HepG2 (cell line): ENCODE results near the gene ZPBP. TPM values are rescaled to one million over a fixed set of nuclear protein-coding genes. Genes with fewer than 3 reads are reported as not detected.

Experiments used
- ATAC-seq: fragments of 200-7000 bp; cut with Tn5 transposase; 3 replicates; pipeline ENCODE4 v1.9.1; 2020; ENCODE audit warnings: mild to moderate bottlenecking, moderate library complexity
- BruUV-seq: library from RNA; stranded (reverse); fragments of 400-500 nt; replicated peaks from 2 replicates; lab custom pipeline; 2021; lab: Mats Ljungman, UMichigan
- CTCF ChIA-PET: fragments of 300-600 bp; formaldehyde crosslinking; extraction: SDS; loops from one replicate; lab custom pipeline; 2021; ENCODE audit warnings: low total read pairs, inconsistent platforms, low intra/inter-chr PET ratio; lab: Yijun Ruan, JAX
- POLR2A ChIA-PET: fragments of 350-600 bp; sonication (Branson Sonifier 250); formaldehyde crosslinking; loops from one replicate; lab custom pipeline; 2020; ENCODE audit warnings: antibody characterized with exemption, inconsistent platforms; lab: Yijun Ruan, JAX
- DNase-seq: peaks from one replicate; pipeline ENCODE4 v3.0.0-alpha.2; 2015; ENCODE audit warnings: low spot score
- FAIRE-seq: peaks from 3 replicates; lab custom pipeline; 2011; peaks lifted over from hg19 to GRCh38; lab: Jason Lieb, UNC
- H2AFZ ChIP-seq: one replicate; pipeline ENCODE4 v1.6.1; 2011; ENCODE audit warnings: low read length, inconsistent platforms
- H3K27ac ChIP-seq: fragments of 300-600 bp; 3 replicates; pipeline ENCODE4 v1.8.0; 2011; ENCODE audit warnings: mixed run types, mild to moderate bottlenecking, mixed read lengths, low read length, inconsistent platforms; ENCODE audit not compliant: insufficient read depth; ENCODE audit errors: extremely low read length
- H3K27me3 ChIP-seq, 2 experiments: fragments of 200-600 bp in 1 of 2; 2 replicates in 1 of 2; 3 replicates in 1 of 2; pipeline versions ENCODE4 v1.6.0 to v1.8.0; 2011; ENCODE audit warnings: low read length in 2 of 2, mild to moderate bottlenecking in 2 of 2, moderate library complexity in 2 of 2, inconsistent platforms in 1 of 2; ENCODE audit not compliant: insufficient read depth in 2 of 2, control insufficient read depth in 1 of 2
- H3K36me3 ChIP-seq, 2 experiments: fragments of 200-600 bp in 1 of 2; replicated peaks in 1 of 2; 2 replicates in 1 of 2; 3 replicates in 1 of 2; pipeline versions ENCODE4 v1.5.1 to v1.8.0; 2011; ENCODE audit warnings: low read length in 2 of 2, inconsistent platforms in 1 of 2; ENCODE audit not compliant: insufficient read depth in 2 of 2, control insufficient read depth in 1 of 2
- H3K4me1 ChIP-seq: 2 replicates; pipeline ENCODE4 v1.5.1; 2012; ENCODE audit warnings: low read length, inconsistent platforms; ENCODE audit not compliant: insufficient read depth
- H3K4me2 ChIP-seq: 2 replicates; pipeline ENCODE4 v1.6.0; 2011; ENCODE audit warnings: low read depth, low read length, inconsistent platforms
- H3K4me3 ChIP-seq, 3 experiments: fragments of 200-600 bp in 1 of 3; sonication (generic), shearing (Covaris generic) in 1 of 3; replicated peaks in 1 of 3; 2 replicates each; pipeline ENCODE4 v1.5.1; 2011 to 2016; ENCODE audit warnings: low read length in 3 of 3, inconsistent platforms in 2 of 3, low read depth in 2 of 3, mild to moderate bottlenecking in 2 of 3, control low read depth in 1 of 3, mixed read lengths in 1 of 3; ENCODE audit not compliant: insufficient read depth in 1 of 3
- H3K79me2 ChIP-seq: one replicate; pipeline ENCODE4 v1.6.1; 2011; ENCODE audit warnings: low read length, inconsistent platforms; ENCODE audit not compliant: insufficient read depth
- H3K9ac ChIP-seq: 2 replicates; pipeline ENCODE4 v1.6.0; 2011; ENCODE audit warnings: mild to moderate bottlenecking, low read depth, low read length, inconsistent platforms; ENCODE audit not compliant: insufficient read depth
- H3K9me3 ChIP-seq: 2 replicates; pipeline ENCODE4 v1.5.1; 2012; ENCODE audit warnings: mild to moderate bottlenecking, low read length
- H4K20me1 ChIP-seq: 2 replicates; pipeline ENCODE4 v1.6.0; 2011; ENCODE audit warnings: inconsistent platforms, mild to moderate bottlenecking, low read length, moderate library complexity; ENCODE audit not compliant: insufficient read depth
- ATF7-NPFF ChIP-seq: sonication (generic); formaldehyde crosslinking; IDR thresholded peaks from 2 replicates; pipeline ENCODE4 v1.8.1; 2023; ENCODE audit warnings: mild to moderate bottlenecking, low read depth, missing genetic modification reagents, moderate library complexity
- FOXC1 ChIP-seq: sonication (generic); formaldehyde crosslinking; IDR thresholded peaks from 2 replicates; pipeline ENCODE4 v1.8.0; 2022; ENCODE audit warnings: mild to moderate bottlenecking, missing genetic modification reagents, borderline replicate concordance
- JUND ChIP-seq: sonication (generic); formaldehyde crosslinking; IDR thresholded peaks from 2 replicates; pipeline ENCODE4 v1.8.0; 2022; ENCODE audit warnings: mild to moderate bottlenecking, missing genetic modification reagents
- KLF6 ChIP-seq: IDR thresholded peaks from 2 replicates; pipeline ENCODE4 v1.8.0; 2016; ENCODE audit warnings: missing biosample characterization, missing genetic modification reagents
- MAF1 ChIP-seq: sonication (generic); formaldehyde crosslinking; IDR thresholded peaks from 2 replicates; pipeline ENCODE4 v1.5.0; 2020; ENCODE audit warnings: missing genetic modification reagents, borderline replicate concordance
- SP5 ChIP-seq: IDR thresholded peaks from 2 replicates; pipeline ENCODE4 v1.6.1; 2016; ENCODE audit warnings: low read depth, borderline replicate concordance
- TOPORS ChIP-seq: sonication (generic); formaldehyde crosslinking; IDR thresholded peaks from 2 replicates; pipeline ENCODE4 v1.8.0; 2023; ENCODE audit warnings: mild to moderate bottlenecking, missing genetic modification reagents
- TRIM24 ChIP-seq: sonication (generic); formaldehyde crosslinking; IDR thresholded peaks from 2 replicates; pipeline ENCODE4 v1.8.0; 2022; ENCODE audit warnings: mild to moderate bottlenecking, missing genetic modification reagents
- YEATS2 ChIP-seq: sonication (generic); formaldehyde crosslinking; IDR thresholded peaks from 2 replicates; pipeline ENCODE4 v1.4.0; 2020; ENCODE audit warnings: missing genetic modification reagents, borderline replicate concordance
- ZFP82 ChIP-seq: sonication (generic); formaldehyde crosslinking; IDR thresholded peaks from 2 replicates; pipeline ENCODE4 v1.5.1; 2020; ENCODE audit warnings: mild to moderate bottlenecking, missing genetic modification reagents, borderline replicate concordance
- ZMAT3 ChIP-seq: sonication (generic); formaldehyde crosslinking; conservative IDR thresholded peaks from 2 replicates; pipeline ENCODE4 v1.7.0; 2021; ENCODE audit warnings: missing genetic modification reagents
- ZNF260 ChIP-seq: sonication (generic); formaldehyde crosslinking; IDR thresholded peaks from 2 replicates; pipeline ENCODE4 v1.4.0; 2020; ENCODE audit warnings: missing genetic modification reagents, low read depth, mild to moderate bottlenecking, borderline replicate concordance
- ZNF431 ChIP-seq: sonication (generic); formaldehyde crosslinking; IDR thresholded peaks from 2 replicates; pipeline ENCODE4 v1.9.0; 2022; ENCODE audit warnings: missing genetic modification reagents, low read depth, mild to moderate bottlenecking, borderline replicate concordance
- ZNF432 ChIP-seq: sonication (generic); formaldehyde crosslinking; IDR thresholded peaks from 2 replicates; pipeline ENCODE4 v1.5.0; 2020; ENCODE audit warnings: missing genetic modification reagents, mild to moderate bottlenecking, borderline replicate concordance
- WGBS: methylation state at CpG from one replicate; pipeline ENCODE4 v1.1.6; 2017; ENCODE audit warnings: low lambda C conversion rate; 5-methylcytosine and 5-hydroxymethylcytosine counted together
- in situ Hi-C: cut with HindIII; loops from 2 replicates; pipeline ENCODE4 v1.10.0; 2017; ENCODE audit warnings: low pct_unique_long_range_greater_than_20kb; ENCODE audit not compliant: extremely low pct_ligation_motif_present
- intact Hi-C: fragments of 100-400 bp; cut with micrococcal nuclease; formaldehyde crosslinking; loops from one replicate; pipeline ENCODE4 v1.10.0; 2022; ENCODE audit not compliant: unreplicated experiment
- polyA plus RNA-seq, 8 experiments: library from polyadenylated mRNA; depleted of rRNA in 3 of 8; stranded (reverse) in 7 of 8; unstranded in 1 of 8; fragments of >200 nt; fragmentation: Illumina TruSeq in 4 of 8; extraction: Trizol in 4 of 8; gene quantifications; 2 replicates each; pipeline versions ENCODE4 v1.2.1 to v1.2.3, GENCODE V29; 2011 to 2016; ENCODE audit warnings: low read depth in 4 of 8, missing spikeins in 1 of 8, mixed read lengths in 1 of 8; ENCODE audit not compliant: insufficient read depth in 1 of 8
- total RNA-seq, 5 experiments: library from RNA; depleted of rRNA; stranded (reverse); fragments of >200 nt; fragmentation: Illumina TruSeq; extraction: Trizol; gene quantifications; 2 replicates each; pipeline ENCODE4 v1.2.3, GENCODE V29; 2016; ENCODE audit warnings: low read depth in 1 of 5
- TF ChIP-seq, protein P1 (sequence below): sonication (generic); formaldehyde crosslinking; IDR thresholded peaks from 2 replicates; pipeline ENCODE4 v1.4.0; 2020; ENCODE audit warnings: missing genetic modification reagents
- TF ChIP-seq, protein P2 (sequence below): sonication (generic); formaldehyde crosslinking; IDR thresholded peaks from 2 replicates; pipeline ENCODE4 v1.5.1; 2020; ENCODE audit warnings: mild to moderate bottlenecking, missing genetic modification reagents, moderate library complexity

The ZPBP gene
- total and polyA plus RNA-seq, 2 of the 13 experiments (the other 11 are each of a cell fraction or from before 2014, with no cell fraction given), result not detected

DNA sequence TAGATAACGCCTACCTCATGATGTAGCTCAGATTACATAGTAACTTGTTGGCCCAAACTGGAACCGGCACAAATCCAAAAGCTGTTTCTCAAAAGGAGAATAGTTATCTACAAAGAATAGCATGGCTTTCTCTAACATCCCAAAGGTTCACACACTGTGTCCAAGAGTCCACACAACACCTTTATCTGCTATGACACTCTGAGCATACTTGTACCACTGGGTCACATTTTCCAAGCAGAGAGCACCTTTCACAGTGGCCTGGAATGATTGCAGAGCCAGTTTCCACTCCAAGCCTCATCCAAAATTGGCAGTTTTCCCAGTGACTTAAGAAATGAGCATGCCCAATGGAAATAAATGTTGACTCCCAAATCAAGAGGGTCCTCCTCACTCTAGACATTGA lies 164.3 kb downstream of the ZPBP start:
- Histone ChIP-seq H3K27ac (no peak overlapping the region), H3K4me1 (no peaks in the 10 kb centered on the region), H3K27me3 (no peaks in the 10 kb centered on the region), H4K20me1 (no peaks in the 10 kb centered on the region), H3K9ac (no peak overlapping the region), H3K4me2 (no peak overlapping the region), H3K36me3 (no peaks in the 10 kb centered on the region), H3K4me3 (no peak overlapping the region), H2AFZ (no peak overlapping the region)
- in situ Hi-C loops, result no loop called here
- ChIA-PET CTCF (no interaction called here), POLR2A (no interaction called here)
- no peak for ATAC-seq
- TF ChIP-seq ZFP82 (no peak), KLF6 (CRISPR knock-in tag) (no peak), YEATS2 (CRISPR knock-in tag) (no peak), ZNF431 (CRISPR knock-in tag) (no peak), ZMAT3 (CRISPR knock-in tag) (no peak), SP5 (CRISPR knock-in tag) (no peak), TOPORS (CRISPR knock-in tag) (no peak), ZNF260 (CRISPR knock-in tag) (no peak), ZNF432 (no peak), JUND (no peak), FOXC1 (no peak), TRIM24 (CRISPR knock-in tag) (no peak), ATF7-NPFF (CRISPR knock-in tag) (no peak), MAF1 (CRISPR knock-in tag) (no peak)
- TF ChIP-seq, protein P1, sequence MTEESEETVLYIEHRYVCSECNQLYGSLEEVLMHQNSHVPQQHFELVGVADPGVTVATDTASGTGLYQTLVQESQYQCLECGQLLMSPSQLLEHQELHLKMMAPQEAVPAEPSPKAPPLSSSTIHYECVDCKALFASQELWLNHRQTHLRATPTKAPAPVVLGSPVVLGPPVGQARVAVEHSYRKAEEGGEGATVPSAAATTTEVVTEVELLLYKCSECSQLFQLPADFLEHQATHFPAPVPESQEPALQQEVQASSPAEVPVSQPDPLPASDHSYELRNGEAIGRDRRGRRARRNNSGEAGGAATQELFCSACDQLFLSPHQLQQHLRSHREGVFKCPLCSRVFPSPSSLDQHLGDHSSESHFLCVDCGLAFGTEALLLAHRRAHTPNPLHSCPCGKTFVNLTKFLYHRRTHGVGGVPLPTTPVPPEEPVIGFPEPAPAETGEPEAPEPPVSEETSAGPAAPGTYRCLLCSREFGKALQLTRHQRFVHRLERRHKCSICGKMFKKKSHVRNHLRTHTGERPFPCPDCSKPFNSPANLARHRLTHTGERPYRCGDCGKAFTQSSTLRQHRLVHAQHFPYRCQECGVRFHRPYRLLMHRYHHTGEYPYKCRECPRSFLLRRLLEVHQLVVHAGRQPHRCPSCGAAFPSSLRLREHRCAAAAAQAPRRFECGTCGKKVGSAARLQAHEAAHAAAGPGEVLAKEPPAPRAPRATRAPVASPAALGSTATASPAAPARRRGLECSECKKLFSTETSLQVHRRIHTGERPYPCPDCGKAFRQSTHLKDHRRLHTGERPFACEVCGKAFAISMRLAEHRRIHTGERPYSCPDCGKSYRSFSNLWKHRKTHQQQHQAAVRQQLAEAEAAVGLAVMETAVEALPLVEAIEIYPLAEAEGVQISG (CRISPR knock-in tag), result no peak
- TF ChIP-seq, protein P2, sequence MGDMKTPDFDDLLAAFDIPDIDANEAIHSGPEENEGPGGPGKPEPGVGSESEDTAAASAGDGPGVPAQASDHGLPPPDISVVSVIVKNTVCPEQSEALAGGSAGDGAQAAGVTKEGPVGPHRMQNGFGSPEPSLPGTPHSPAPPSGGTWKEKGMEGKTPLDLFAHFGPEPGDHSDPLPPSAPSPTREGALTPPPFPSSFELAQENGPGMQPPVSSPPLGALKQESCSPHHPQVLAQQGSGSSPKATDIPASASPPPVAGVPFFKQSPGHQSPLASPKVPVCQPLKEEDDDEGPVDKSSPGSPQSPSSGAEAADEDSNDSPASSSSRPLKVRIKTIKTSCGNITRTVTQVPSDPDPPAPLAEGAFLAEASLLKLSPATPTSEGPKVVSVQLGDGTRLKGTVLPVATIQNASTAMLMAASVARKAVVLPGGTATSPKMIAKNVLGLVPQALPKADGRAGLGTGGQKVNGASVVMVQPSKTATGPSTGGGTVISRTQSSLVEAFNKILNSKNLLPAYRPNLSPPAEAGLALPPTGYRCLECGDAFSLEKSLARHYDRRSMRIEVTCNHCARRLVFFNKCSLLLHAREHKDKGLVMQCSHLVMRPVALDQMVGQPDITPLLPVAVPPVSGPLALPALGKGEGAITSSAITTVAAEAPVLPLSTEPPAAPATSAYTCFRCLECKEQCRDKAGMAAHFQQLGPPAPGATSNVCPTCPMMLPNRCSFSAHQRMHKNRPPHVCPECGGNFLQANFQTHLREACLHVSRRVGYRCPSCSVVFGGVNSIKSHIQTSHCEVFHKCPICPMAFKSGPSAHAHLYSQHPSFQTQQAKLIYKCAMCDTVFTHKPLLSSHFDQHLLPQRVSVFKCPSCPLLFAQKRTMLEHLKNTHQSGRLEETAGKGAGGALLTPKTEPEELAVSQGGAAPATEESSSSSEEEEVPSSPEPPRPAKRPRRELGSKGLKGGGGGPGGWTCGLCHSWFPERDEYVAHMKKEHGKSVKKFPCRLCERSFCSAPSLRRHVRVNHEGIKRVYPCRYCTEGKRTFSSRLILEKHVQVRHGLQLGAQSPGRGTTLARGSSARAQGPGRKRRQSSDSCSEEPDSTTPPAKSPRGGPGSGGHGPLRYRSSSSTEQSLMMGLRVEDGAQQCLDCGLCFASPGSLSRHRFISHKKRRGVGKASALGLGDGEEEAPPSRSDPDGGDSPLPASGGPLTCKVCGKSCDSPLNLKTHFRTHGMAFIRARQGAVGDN (CRISPR knock-in tag), result no peak
- TF ChIP-seq, all 625 proteins: peak for 0
- FAIRE-seq (no peak), DNase-seq (no peak)
- intact Hi-C loops, result no loop called here
- no TSS peak for BruUV-seq
- Histone ChIP-seq H3K9me3 (peaks cover 57% of the 10 kb centered on the region), H3K79me2 (no peaks in the 10 kb centered on the region)
- 0% methylated on average over 1 of the region's 2 CpGs for WGBS
